ENCODE measurements around the gene GPR15LG.

GPR15LG gene

GRCh38 chr10:84191106-84191505 lies 17.5 kb downstream of the GPR15LG start:
- no peaks in the 10 kb centered on the region for H3K9me3 ChIP-seq
- H3K4me3 ChIP-seq: no peak overlapping the region
- H3K36me3 ChIP-seq (replicated peaks): no peaks in the 10 kb centered on the region
- no peaks in the 10 kb centered on the region for H3K4me1 ChIP-seq
- H3K27me3 ChIP-seq (ENCODE audit: low read depth): no peaks in the 10 kb centered on the region
- DNase-seq (ENCODE audit: low spot score in 2 of 2): no peak
- in situ Hi-C loops (cut with MboI; ENCODE audit: low sequenced_read_pairs): no loop called here

- in situ Hi-C loops (cut with MboI; ENCODE audit: low sequenced_read_pairs): no loop called here
- H3K4me1 ChIP-seq: no peaks in the 10 kb centered on the region
- DNase-seq (ENCODE audit: low spot score in 2 of 2): no peak
- H3K9me3 ChIP-seq: no peaks in the 10 kb centered on the region
- no peak overlapping the region for H3K4me3 ChIP-seq
- H3K36me3 ChIP-seq (replicated peaks): no peaks in the 10 kb centered on the region
- no peaks in the 10 kb centered on the region for H3K27me3 ChIP-seq (ENCODE audit: low read depth)
Observed at GRCh38 chr10:84193327-84193726, 19.7 kb downstream of the GPR15LG start.

- no peak for DNase-seq (ENCODE audit: low spot score in 2 of 2)
- H3K4me1 ChIP-seq: no peaks in the 10 kb centered on the region
- no peaks in the 10 kb centered on the region for H3K9me3 ChIP-seq
- no peaks in the 10 kb centered on the region for H3K27me3 ChIP-seq (ENCODE audit: low read depth)
- in situ Hi-C loops (cut with MboI; ENCODE audit: low sequenced_read_pairs): no loop called here
- H3K4me3 ChIP-seq: peak overlapping the region; percentile 40
- no peaks in the 10 kb centered on the region for H3K36me3 ChIP-seq (replicated peaks)
Observed at GRCh38 chr10:84193846-84194423, 20.3 kb downstream of the GPR15LG start.

- no peaks in the 10 kb centered on the region for H3K4me1 ChIP-seq
- no peaks in the 10 kb centered on the region for H3K27me3 ChIP-seq (ENCODE audit: low read depth)
- peak within 1 kb of the TSS; percentile 40 for H3K4me3 ChIP-seq
- in situ Hi-C loops (cut with MboI; ENCODE audit: low sequenced_read_pairs): no loop called here
- peak; percentile 79 to 88 for DNase-seq (ENCODE audit: low spot score in 2 of 2)
- H3K36me3 ChIP-seq (replicated peaks): no peaks in the 10 kb centered on the region
- no peaks in the 10 kb centered on the region for H3K9me3 ChIP-seq
Observed at GRCh38 chr10:84194424-84195043, 20.9 kb downstream of the GPR15LG start, which contains the start of gene CDHR1. TSS of gene CDHR1 (plus strand) at chr10:84194537. CDS start at chr10:84194761, 224 bp downstream.

GRCh38 chr10:84195044-84195830 lies 21.6 kb downstream of the GPR15LG start:
- Histone ChIP-seq H3K36me3 (replicated peaks) (no peaks in the 10 kb centered on the region), H3K4me3 (peak overlapping the region; percentile 40), H3K27me3 (ENCODE audit: low read depth) (no peaks in the 10 kb centered on the region), H3K4me1 (no peaks in the 10 kb centered on the region), H3K9me3 (no peaks in the 10 kb centered on the region)
- no peak for DNase-seq (ENCODE audit: low spot score in 2 of 2)
- in situ Hi-C loops (cut with MboI; ENCODE audit: low sequenced_read_pairs): no loop called here

GRCh38 chr10:84196083-84196482 lies 22.5 kb downstream of the GPR15LG start:
- Histone ChIP-seq H3K4me1 (no peaks in the 10 kb centered on the region), H3K4me3 (no peak overlapping the region), H3K36me3 (replicated peaks) (no peaks in the 10 kb centered on the region), H3K9me3 (no peaks in the 10 kb centered on the region), H3K27me3 (ENCODE audit: low read depth) (no peaks in the 10 kb centered on the region)
- DNase-seq (ENCODE audit: low spot score in 2 of 2): no peak
- in situ Hi-C loops (cut with MboI; ENCODE audit: low sequenced_read_pairs): no loop called here

GRCh38 chr10:84196941-84197340 lies 23.3 kb downstream of the GPR15LG start:
- H3K4me3 ChIP-seq: no peak overlapping the region
- no peaks in the 10 kb centered on the region for H3K27me3 ChIP-seq (ENCODE audit: low read depth)
- no peaks in the 10 kb centered on the region for H3K36me3 ChIP-seq (replicated peaks)
- in situ Hi-C loops (cut with MboI; ENCODE audit: low sequenced_read_pairs): no loop called here
- no peaks in the 10 kb centered on the region for H3K4me1 ChIP-seq
- no peak for DNase-seq (ENCODE audit: low spot score in 2 of 2)
- no peaks in the 10 kb centered on the region for H3K9me3 ChIP-seq

- no peaks in the 10 kb centered on the region for H3K4me1 ChIP-seq
- H3K4me3 ChIP-seq: no peak overlapping the region
- no peaks in the 10 kb centered on the region for H3K36me3 ChIP-seq (replicated peaks)
- H3K9me3 ChIP-seq: no peaks in the 10 kb centered on the region
- no peak for DNase-seq (ENCODE audit: low spot score in 2 of 2)
- H3K27me3 ChIP-seq (ENCODE audit: low read depth): no peaks in the 10 kb centered on the region
- in situ Hi-C loops (cut with MboI; ENCODE audit: low sequenced_read_pairs): no loop called here
Observed at GRCh38 chr10:84197643-84198042, 24.0 kb downstream of the GPR15LG start.

- H3K9me3 ChIP-seq: no peaks in the 10 kb centered on the region
- H3K4me3 ChIP-seq: no peak overlapping the region
- in situ Hi-C loops (cut with MboI; ENCODE audit: low sequenced_read_pairs): no loop called here
- no peaks in the 10 kb centered on the region for H3K36me3 ChIP-seq (replicated peaks)
- H3K27me3 ChIP-seq (ENCODE audit: low read depth): no peaks in the 10 kb centered on the region
- DNase-seq (ENCODE audit: low spot score in 2 of 2): no peak
- H3K4me1 ChIP-seq: no peaks in the 10 kb centered on the region
Observed at GRCh38 chr10:84198206-84198915, 24.8 kb downstream of the GPR15LG start.

GRCh38 chr10:84200537-84201243 lies 27.1 kb downstream of the GPR15LG start:
- Histone ChIP-seq H3K27me3 (ENCODE audit: low read depth) (no peaks in the 10 kb centered on the region), H3K4me3 (no peak overlapping the region), H3K4me1 (no peaks in the 10 kb centered on the region), H3K9me3 (no peaks in the 10 kb centered on the region), H3K36me3 (replicated peaks) (no peaks in the 10 kb centered on the region)
- DNase-seq (ENCODE audit: low spot score in 2 of 2): no peak
- in situ Hi-C loops (cut with MboI; ENCODE audit: low sequenced_read_pairs): no loop called here

- in situ Hi-C loops (cut with MboI; ENCODE audit: low sequenced_read_pairs): no loop called here
- no peak overlapping the region for H3K4me3 ChIP-seq
- DNase-seq (ENCODE audit: low spot score in 2 of 2): no peak
- H3K36me3 ChIP-seq (replicated peaks): no peaks in the 10 kb centered on the region
- no peaks in the 10 kb centered on the region for H3K9me3 ChIP-seq
- H3K4me1 ChIP-seq: no peaks in the 10 kb centered on the region
- no peaks in the 10 kb centered on the region for H3K27me3 ChIP-seq (ENCODE audit: low read depth)
Observed at GRCh38 chr10:84201244-84201606, 27.6 kb downstream of the GPR15LG start.

GRCh38 chr10:84201682-84202081 lies 28.1 kb downstream of the GPR15LG start:
- in situ Hi-C loops (cut with MboI; ENCODE audit: low sequenced_read_pairs): no loop called here
- Histone ChIP-seq H3K4me1 (no peaks in the 10 kb centered on the region), H3K9me3 (no peaks in the 10 kb centered on the region), H3K27me3 (ENCODE audit: low read depth) (no peaks in the 10 kb centered on the region), H3K36me3 (replicated peaks) (no peaks in the 10 kb centered on the region), H3K4me3 (no peak overlapping the region)
- no peak for DNase-seq (ENCODE audit: low spot score in 2 of 2)

GRCh38 chr10:84202349-84202748 lies 28.7 kb downstream of the GPR15LG start:
- DNase-seq (ENCODE audit: low spot score in 2 of 2): no peak
- in situ Hi-C loops (cut with MboI; ENCODE audit: low sequenced_read_pairs): no loop called here
- H3K9me3 ChIP-seq: no peaks in the 10 kb centered on the region

More at GRCh38 chr10:84202349-84202748, 28.7 kb downstream of the GPR15LG start:
- no peaks in the 10 kb centered on the region for H3K36me3 ChIP-seq (replicated peaks)
- no peaks in the 10 kb centered on the region for H3K4me1 ChIP-seq
- no peaks in the 10 kb centered on the region for H3K27me3 ChIP-seq (ENCODE audit: low read depth)
- H3K4me3 ChIP-seq: no peak overlapping the region
